ENCODE results near the gene MAGOH.
A peak's percentile ranks its signal among the peaks of the same experiment; 100 is the strongest.
"Not testable (repeated sequence)": the region's sequence is repeated elsewhere in the genome, so short reads cannot be mapped to it uniquely, and the experiment has no call there.

The MAGOH gene

DNA sequence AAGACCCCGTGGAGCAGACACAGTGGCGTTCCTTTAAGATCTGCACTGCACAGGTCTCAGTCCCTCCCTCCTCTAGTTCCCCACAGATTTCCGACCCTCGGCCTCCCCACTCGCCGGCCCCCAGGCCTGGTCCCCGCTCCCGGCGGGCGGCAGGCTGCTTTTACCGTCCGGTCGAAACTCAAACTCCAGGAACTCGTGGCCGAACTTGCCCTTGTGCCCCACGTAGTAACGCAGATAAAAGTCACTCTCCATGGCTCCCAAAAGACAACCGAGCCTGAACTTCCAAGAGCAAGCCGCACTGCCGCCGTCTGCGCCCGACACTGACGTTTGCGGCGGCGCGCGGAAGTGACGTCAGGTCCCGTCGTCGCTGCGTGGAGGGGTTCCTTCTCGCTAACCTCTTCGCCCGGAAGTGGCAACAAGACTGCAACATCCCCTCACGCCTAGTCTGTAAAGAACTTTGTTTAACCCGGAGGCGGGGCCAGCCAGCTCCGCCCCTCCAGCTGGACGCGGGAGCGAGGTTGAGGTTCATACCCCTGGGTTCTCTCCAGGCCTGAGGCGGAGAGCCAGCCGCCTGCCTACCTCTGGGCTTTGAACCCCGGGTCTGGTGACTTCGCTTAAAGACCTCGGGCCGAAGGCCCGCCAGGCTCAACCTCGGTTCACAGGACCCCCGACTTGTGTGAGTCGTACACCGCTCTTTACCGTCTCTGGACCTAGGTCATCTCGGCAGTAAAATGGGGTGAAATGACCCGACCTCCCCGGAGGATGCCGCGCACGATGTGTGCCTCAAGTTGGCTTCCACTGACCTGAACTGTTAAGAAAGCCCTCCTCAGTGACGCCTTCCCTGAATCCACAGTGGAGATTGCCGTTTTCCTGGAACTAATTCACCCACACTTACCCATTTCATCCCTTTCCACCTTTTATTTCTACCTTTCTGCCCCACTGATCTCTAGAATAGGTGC is at the start of gene MAGOH:
Gene MAGOH, minus strand, starts transcription at position 322 of the 959 bp plus-strand sequence. Its CDS starts 70 bp downstream, at position 252.
- H3K36me3 ChIP-seq (ENCODE audit: control insufficient read depth, insufficient read depth, low read length), result peaks cover 2% of the 10 kb centered on the region; the same call in 1 of the 2 replicates
- no peaks in the 10 kb centered on the region for H3K27me3 ChIP-seq (replicated peaks; ENCODE audit: control insufficient read depth, insufficient read depth, low read length)
- DNase-seq (ENCODE audit: extremely low read depth, insufficient read length), result peak; percentile 94
- peak within 1 kb of the TSS; percentile 85 for H3K4me3 ChIP-seq (replicated peaks; ENCODE audit: low read depth, low read length)
- no peak for TF ChIP-seq CTCF (IDR thresholded peaks at IDR 0.05; ENCODE audit: insufficient read depth, low read length, poor library complexity, severe bottlenecking)

GRCh38 chr1:53286955-53287354 is 48.6 kb upstream of the MAGOH start:
- no peak overlapping the region for H3K4me3 ChIP-seq (replicated peaks; ENCODE audit: low read depth, low read length)
- TF ChIP-seq CTCF (IDR thresholded peaks at IDR 0.05; ENCODE audit: insufficient read depth, low read length, poor library complexity, severe bottlenecking), result no peak
- no peaks in the 10 kb centered on the region for H3K27me3 ChIP-seq (replicated peaks; ENCODE audit: control insufficient read depth, insufficient read depth, low read length)
- no peak for DNase-seq (ENCODE audit: extremely low read depth, insufficient read length)
- H3K36me3 ChIP-seq (ENCODE audit: control insufficient read depth, insufficient read depth, low read length), result peaks cover 36% of the 10 kb centered on the region

- Histone ChIP-seq H3K36me3 (ENCODE audit: control insufficient read depth, insufficient read depth, low read length) (peaks cover 36% of the 10 kb centered on the region), H3K4me3 (replicated peaks; ENCODE audit: low read depth, low read length) (no peak overlapping the region), H3K27me3 (replicated peaks; ENCODE audit: control insufficient read depth, insufficient read depth, low read length) (no peaks in the 10 kb centered on the region)
- DNase-seq (ENCODE audit: extremely low read depth, insufficient read length), result no peak
- TF ChIP-seq CTCF (IDR thresholded peaks at IDR 0.05; ENCODE audit: insufficient read depth, low read length, poor library complexity, severe bottlenecking), result no peak
Measured at GRCh38 chr1:53285969-53286760, 47.8 kb upstream of the MAGOH start.

- TF ChIP-seq CTCF (IDR thresholded peaks at IDR 0.05; ENCODE audit: insufficient read depth, low read length, poor library complexity, severe bottlenecking), result no peak
- no peak overlapping the region for H3K4me3 ChIP-seq (replicated peaks; ENCODE audit: low read depth, low read length)
Measured at GRCh38 chr1:53285546-53285945, 47.2 kb upstream of the MAGOH start.

DNA sequence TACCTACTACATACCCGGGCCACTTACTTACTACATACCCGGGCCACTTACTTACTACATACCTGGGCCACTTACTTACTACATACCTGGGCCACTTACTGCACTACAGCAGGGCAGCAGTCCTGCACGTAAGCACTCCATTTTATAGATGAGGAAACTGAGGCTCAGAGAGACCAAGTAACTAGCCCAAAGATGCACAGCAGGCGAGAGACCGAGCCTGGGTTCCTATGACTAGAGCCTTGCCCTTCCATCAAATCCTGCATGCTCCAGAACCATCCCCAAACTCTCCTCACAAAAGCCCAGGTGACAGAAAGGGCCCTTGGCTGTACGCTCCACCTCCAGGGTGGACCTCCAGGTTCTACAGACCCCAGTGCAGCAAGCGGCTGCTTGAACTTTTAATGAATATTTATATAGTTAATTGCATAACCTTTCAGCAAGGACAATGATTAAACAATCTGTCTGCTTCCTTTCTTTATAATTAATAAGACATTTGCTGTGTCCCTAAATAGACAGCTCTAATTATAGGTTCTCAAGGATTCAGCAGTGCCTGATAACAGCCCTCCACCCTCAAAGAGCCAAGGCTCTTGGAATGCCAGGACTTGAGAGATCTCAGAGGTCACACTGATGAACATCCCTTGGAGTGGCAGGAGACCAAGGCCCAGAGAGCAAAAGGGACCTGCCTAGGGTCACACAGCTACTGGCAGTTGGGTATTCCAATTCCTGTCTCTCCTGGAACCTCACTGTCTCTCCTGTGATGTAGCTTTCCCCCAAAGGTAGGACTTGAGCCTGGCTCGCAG is 46.1 kb upstream of the MAGOH start:
- Histone ChIP-seq H3K36me3 (ENCODE audit: control insufficient read depth, insufficient read depth, low read length) (peaks cover 35% of the 10 kb centered on the region), H3K27me3 (replicated peaks; ENCODE audit: control insufficient read depth, insufficient read depth, low read length) (no peaks in the 10 kb centered on the region), H3K4me3 (replicated peaks; ENCODE audit: low read depth, low read length) (no peak overlapping the region)
- DNase-seq (ENCODE audit: extremely low read depth, insufficient read length), result no peak
- TF ChIP-seq CTCF (IDR thresholded peaks at IDR 0.05; ENCODE audit: insufficient read depth, low read length, poor library complexity, severe bottlenecking), result no peak

More at GRCh38 chr1:53285546-53285945, 47.2 kb upstream of the MAGOH start:
- H3K36me3 ChIP-seq (ENCODE audit: control insufficient read depth, insufficient read depth, low read length), result peaks cover 36% of the 10 kb centered on the region
- no peak for DNase-seq (ENCODE audit: extremely low read depth, insufficient read length)
- H3K27me3 ChIP-seq (replicated peaks; ENCODE audit: control insufficient read depth, insufficient read depth, low read length), result no peaks in the 10 kb centered on the region

GRCh38 chr1:53283156-53283555 is 44.8 kb upstream of the MAGOH start:
- H3K27me3 ChIP-seq (replicated peaks; ENCODE audit: control insufficient read depth, insufficient read depth, low read length); DNase-seq (ENCODE audit: extremely low read depth, insufficient read length); H3K4me3 ChIP-seq (replicated peaks; ENCODE audit: low read depth, low read length): not testable (repeated sequence)
- peaks cover 25% of the 10 kb centered on the region for H3K36me3 ChIP-seq (ENCODE audit: control insufficient read depth, insufficient read depth, low read length)
